Limb (tissue), 2 donors: ENCODE data around the gene MAP2K6.

ENCODE experiments used
- DNase-seq, 2 donors: peaks; one replicate each; pipeline ENCODE4 v3.0.0-alpha.2; 2016; ENCODE audit errors: extremely low spot score in 2 of 2

Gene MAP2K6

GRCh38 chr17:69533481-69534234 lies 119.2 kb downstream of the MAP2K6 start:
- no peak for DNase-seq

DNA sequence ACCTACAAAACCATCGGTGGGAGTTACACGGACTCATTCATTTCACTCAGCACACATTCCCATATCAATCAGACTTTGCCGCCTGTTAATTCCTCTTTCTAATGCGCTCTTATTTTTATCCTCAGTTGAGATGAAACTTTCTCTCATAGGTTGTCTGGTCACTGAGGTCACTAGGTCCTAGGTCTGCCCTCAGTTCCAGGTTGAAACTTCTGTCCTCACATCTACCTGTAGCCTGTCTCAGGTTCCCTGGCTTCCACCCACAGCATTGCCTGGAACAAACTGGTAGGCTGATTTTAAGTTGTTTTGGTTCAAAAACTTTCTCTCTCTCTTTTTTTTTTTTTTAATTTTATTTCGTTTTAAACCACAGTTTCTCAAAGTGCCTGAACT lies 119.7 kb downstream of the MAP2K6 start:
- DNase-seq, result no peak

DNA sequence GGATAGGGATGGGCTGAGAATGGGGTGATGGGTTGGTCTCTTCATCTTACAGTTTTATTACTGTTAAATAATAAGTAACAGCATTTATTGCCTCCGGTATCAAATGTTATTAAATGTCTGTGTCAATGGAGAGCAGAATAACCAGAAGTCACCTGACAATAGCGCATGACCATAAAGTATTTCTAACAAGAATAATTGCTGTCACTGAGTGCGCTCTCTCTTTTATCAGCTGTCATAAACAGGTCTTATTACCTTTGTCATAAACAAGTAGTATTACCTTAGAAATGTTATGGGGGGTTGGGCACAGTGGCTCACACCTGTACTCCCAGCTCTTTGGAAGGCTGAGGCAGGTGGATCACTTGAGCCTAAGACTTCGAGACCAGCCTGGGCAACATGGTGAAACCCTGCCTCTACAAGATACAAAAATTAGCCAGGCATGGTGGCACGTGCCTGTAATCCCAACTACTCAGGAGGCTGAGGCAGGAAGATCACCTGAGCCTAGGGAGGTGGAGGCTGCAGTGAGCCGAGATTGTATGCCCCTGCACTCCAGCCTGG lies 120.6 kb downstream of the MAP2K6 start:
- DNase-seq, result no peak

- no peak for DNase-seq
Observed at GRCh38 chr17:69538795-69539194, 124.3 kb downstream of the MAP2K6 start.

DNA sequence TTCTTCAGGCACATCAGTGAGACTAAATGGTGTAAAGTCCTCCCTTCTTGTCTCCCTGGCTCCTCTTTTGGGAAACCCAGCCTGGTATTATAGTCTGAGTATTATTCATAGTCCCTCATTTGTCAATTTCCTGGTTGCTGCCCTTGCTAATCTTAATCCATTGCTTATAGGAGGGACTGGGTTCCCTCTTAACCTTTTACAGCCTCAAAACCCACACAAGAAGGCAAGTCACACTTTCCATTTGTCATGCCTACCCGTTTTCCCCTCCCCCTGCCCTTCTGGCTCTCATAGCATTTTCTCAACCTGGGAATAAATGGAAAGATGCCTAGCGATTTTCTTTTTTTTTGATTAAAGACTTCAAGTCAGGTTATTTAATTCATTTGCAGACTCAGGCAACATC lies 124.8 kb downstream of the MAP2K6 start:
- DNase-seq, result no peak

DNA sequence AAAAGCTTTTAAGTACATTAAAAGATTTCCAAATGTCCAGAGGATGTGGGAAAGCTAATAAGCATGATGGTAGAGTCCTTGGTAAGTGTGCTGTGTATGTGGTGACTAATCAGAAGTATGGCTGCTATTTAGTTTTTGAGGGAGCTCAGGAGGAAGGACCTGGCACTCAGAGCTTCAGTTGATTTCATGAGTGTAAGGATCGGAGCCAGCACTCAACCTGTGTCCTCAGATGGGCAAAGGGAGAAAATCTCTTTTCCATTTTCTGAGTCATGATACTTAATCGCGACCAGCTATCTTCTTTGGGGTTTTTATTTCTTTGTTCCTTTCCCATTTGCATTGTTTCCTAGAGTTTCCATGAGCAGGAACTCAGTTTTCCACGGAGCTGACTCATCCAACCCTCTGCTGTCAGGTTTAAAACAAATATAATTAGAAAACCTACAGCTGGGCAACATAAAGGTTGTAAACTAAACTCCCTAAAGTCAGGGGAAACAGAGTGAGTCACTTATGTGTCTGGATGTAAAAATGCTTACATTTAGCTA lies 125.4 kb downstream of the MAP2K6 start:
- DNase-seq, result no peak

DNA sequence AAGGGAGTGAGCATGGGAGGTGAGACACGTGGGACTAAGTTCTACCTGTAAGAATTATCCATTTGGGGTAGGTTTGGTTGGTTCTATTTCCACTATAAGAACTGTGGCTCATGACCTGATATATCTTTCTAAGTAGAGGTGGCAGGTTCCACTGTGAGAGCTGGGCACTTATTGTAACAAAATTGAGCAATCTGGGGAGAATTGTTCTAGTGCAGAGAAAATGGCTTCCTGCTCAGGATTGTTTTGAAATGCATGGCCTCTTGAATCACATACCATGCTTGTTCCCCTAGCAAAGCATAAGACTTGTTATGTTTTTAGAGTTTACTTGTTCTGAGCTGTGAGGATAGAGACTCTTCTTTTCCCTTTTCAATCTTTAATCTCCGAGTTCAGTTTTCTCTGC lies 125.9 kb downstream of the MAP2K6 start:
- no peak for DNase-seq

DNA sequence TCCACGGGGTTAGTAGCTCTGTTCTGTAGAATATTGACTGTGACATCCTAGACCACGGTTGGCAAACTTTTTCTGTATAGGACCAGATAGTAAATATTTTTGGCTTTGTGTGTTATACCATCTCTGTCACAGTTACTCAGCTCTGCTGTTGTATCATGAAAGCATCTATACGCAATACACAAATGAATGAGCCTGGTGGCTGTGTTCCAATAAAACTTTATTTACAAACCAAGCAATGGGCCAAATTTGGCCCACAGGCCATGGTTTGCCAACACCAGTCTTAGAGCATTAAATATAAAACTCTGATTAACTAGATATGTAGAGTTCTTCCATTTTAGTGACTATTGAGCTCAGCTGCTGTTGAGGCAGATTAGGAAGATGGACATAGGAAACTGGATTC lies 132.7 kb downstream of the MAP2K6 start:
- no peak for DNase-seq

GRCh38 chr17:69547947-69548346 lies 133.4 kb downstream of the MAP2K6 start:
- no peak for DNase-seq

GRCh38 chr17:69551212-69552010 lies 136.9 kb downstream of the MAP2K6 start:
- no peak for DNase-seq

- DNase-seq, result no peak
Observed at GRCh38 chr17:69552986-69553667, 138.6 kb downstream of the MAP2K6 start.

DNA sequence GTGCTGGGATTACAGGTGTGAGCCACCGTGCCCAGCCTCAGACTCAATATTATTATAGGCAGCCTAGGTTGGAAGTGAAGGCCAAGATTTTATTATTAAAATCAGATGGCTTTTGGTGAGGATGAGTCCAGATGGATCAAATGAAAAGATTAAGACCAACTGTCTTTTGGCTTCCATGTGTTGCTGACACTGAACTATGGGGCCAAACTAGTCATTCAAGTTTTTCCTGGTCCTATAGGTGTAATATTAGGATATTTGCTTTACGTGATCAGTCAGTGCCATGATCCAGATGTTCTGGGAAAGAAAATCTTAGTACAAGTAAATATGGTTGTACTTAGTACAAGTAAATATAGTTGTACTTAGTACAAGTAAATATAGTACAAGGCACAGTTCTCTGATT lies 140.6 kb downstream of the MAP2K6 start:
- no peak for DNase-seq

DNA sequence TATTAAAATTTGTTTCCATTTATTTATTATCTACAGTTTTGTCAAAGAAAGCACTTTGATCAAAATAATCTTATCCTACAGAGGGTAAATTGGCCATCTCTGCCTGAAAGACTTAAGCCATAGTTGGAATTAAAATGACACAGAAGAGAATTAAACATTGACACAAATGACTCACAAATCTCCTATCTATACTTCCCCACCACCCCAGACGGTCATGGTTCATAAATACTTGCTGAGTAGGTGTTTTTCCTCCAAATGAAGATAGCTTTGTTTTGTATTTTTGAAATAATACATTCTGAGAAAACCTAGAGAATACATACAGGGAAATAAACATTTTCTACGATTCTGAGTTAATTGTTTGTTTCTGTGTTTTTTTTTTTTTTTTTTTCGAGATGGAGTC lies 142.8 kb downstream of the MAP2K6 start:
- DNase-seq, result no peak

DNA sequence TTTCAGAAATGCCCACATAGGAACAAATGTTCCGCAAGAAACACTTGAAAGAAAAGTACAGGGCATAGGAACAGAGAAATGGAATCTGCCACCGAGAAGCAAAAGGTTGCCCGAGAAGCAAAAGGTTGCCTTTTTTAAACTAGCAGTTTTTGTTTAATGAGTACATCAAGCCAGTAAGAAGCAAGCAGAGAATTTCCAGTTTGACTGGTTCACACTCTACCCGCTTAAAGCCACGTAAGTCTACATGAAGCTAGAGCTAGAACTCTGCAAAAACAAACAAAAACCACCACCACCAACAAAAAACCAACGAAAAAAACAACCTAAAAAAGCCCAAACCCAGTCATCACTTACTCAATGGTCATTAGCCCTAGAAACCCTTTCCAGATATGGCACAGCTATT lies 144.3 kb downstream of the MAP2K6 start:
- no peak for DNase-seq

DNA sequence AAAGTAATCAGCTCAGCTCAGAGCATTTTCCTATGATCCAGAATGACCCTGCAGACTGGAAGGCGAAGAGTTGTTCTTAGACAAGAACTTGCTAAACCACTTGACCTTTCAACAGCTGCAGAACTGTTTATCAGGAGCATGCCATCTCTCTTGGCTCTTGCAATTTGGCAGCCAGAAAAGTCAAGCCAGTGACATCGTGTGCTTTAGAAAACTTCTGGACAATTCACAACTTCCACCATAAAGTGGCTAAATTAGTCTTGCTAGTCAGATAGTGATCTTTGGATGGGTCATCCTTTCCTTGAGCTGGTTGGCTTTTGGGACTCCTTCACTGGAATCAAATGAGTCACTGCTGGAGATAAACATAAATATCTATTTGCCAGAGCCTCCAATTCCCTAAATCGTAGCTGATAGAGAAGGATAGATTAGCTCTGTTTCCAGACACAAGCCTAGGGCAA lies 146.5 kb downstream of the MAP2K6 start:
- no peak for DNase-seq

GRCh38 chr17:69561462-69561861 lies 147.0 kb downstream of the MAP2K6 start:
- no peak for DNase-seq

- DNase-seq, result no peak
Observed at GRCh38 chr17:69565447-69565846, 150.9 kb downstream of the MAP2K6 start.

DNA sequence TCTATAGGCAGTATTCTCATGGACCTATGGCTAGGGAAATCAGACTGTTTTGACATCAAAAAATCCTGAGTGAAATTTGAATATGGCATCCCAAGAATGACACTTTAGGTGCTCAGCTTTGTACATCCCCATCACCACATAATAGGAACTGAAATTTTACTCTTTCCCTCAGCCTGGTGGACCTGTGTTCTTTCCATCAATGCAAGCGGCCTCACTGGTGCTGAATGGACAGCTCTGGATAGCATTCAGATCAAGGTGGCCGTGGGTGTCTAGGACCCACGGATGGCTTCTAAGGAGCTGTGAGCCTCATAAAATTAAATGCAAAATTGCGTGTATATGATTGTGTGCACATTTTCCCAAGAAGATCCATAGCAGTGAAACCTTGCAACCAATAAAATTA lies 152.6 kb downstream of the MAP2K6 start:
- no peak for DNase-seq

DNA sequence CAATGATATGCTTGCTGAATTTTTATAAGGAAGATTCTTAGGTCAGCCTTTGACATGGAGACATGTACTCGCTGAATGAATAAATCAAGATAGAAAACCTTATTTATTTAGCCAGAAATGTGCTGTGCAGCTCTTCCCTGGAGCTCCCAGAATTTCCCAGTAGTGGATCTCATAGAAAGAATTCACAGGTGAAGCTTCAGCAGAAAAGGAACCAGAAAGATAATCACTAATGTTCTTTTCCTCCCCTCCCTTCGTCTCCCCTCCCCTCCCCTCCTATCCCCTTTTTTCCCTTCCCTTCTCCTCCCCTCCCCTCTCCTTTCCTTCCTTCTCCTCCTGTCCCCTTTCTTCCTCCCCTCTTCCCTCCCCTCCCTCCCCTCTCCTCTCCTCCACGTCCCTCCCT lies 158.2 kb downstream of the MAP2K6 start:
- DNase-seq, result no peak

- no peak for DNase-seq
Observed at GRCh38 chr17:69573396-69573795, 158.9 kb downstream of the MAP2K6 start.

- no peak for DNase-seq
Observed at GRCh38 chr17:69574257-69575197, 160.0 kb downstream of the MAP2K6 start.
